NT2/D1 (cell line): ENCODE data around the gene PRDX1.

ENCODE experiments used
- SUZ12 ChIP-seq: IDR thresholded peaks from 2 replicates; pipeline ENCODE4 v1.6.1; 2011; ENCODE audit not compliant: insufficient read length, insufficient read depth; ENCODE audit errors: extremely low read depth
- YY1 ChIP-seq: IDR thresholded peaks from 2 replicates; pipeline ENCODE4 v1.6.1; 2011; ENCODE audit not compliant: insufficient read length, insufficient read depth
- ZNF274 ChIP-seq: IDR thresholded peaks from 2 replicates; pipeline ENCODE4 v1.6.1; 2011; ENCODE audit warnings: mild to moderate bottlenecking, low read depth, low read length

DNA sequence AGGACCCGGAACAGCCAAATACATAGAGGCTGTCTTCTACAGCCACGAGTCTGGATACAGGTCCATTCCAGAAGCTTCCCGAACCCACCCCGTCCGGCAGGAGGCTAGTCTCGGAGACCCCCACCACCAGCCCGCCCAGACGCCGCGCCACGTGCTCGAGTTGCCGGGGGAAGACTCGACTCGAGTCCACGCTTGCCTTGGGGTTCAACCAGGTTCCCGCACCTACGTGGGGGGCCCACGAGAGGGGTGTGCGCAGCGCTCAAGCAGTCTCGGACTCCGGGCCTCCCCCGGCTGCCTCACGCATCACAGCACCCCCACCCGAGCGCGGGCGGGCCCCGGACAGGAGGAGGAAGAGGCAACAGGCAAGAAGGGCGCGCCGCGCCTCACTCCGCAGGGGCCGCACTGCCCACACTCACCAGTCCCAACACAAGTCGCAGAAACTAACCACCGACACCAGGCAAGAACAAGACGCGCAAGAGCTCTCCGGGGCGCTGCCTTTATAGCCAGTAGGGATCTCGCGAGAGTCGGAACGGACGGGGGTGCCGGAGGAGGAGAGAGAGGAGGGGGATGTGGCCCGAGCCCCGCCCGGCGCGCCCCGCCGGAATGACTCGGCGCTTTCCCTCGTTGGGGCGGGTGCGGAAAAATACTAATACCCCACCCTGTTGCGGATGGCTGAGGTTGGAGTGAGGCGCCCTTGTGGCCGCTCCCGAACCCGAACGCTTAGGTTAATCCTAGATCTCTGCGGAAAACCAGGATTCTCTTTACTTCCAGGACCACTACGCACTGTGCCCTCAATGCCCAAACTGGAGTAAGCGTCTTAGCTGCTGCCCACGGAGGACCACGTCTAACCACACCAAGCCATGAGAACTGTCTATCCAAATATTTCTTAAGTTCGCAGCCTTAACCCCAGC is at the start of gene PRDX1:
- TF ChIP-seq ZNF274 (no peak), YY1 (no peak), SUZ12 (no peak)
